Astrocyte (in vitro differentiated cells and primary cell): ENCODE data around the gene FEM1B. TPM values are rescaled to one million over a fixed set of nuclear protein-coding genes. Genes with fewer than 3 reads are reported as not detected.

Experiments
- DNase-seq: peaks from one replicate; pipeline ENCODE4 v3.0.0-alpha.2; 2010; ENCODE audit warnings: low read depth
- FAIRE-seq: peaks from 2 replicates; lab custom pipeline; 2011; peaks lifted over from hg19 to GRCh38; lab: Jason Lieb, UNC
- H2AFZ ChIP-seq: 2 replicates; pipeline ENCODE4 v1.6.0; 2012; ENCODE audit warnings: low read depth, low read length, inconsistent platforms
- H3K27ac ChIP-seq: 2 replicates; pipeline ENCODE4 v1.5.1; 2011; ENCODE audit warnings: low read depth, low read length, inconsistent platforms
- H3K27me3 ChIP-seq: 2 replicates; pipeline ENCODE4 v1.6.0; 2011; ENCODE audit warnings: low read length, inconsistent platforms; ENCODE audit not compliant: insufficient read depth
- H3K36me3 ChIP-seq: 2 replicates; pipeline ENCODE4 v1.5.1; 2011; ENCODE audit warnings: low read length, inconsistent platforms; ENCODE audit not compliant: insufficient read depth
- H3K4me1 ChIP-seq: 2 replicates; pipeline ENCODE4 v1.5.1; 2011; ENCODE audit warnings: low read length, inconsistent platforms; ENCODE audit not compliant: insufficient read depth
- H3K4me2 ChIP-seq: 2 replicates; pipeline ENCODE4 v1.6.0; 2012; ENCODE audit warnings: low read length, inconsistent platforms
- H3K4me3 ChIP-seq: 2 replicates; pipeline ENCODE4 v1.5.1; 2011; ENCODE audit warnings: low read depth, mild to moderate bottlenecking, low read length, inconsistent platforms; ENCODE audit not compliant: insufficient read depth
- H3K79me2 ChIP-seq: 2 replicates; pipeline ENCODE4 v1.6.0; 2012; ENCODE audit warnings: mild to moderate bottlenecking, low read length, inconsistent platforms; ENCODE audit not compliant: insufficient read depth
- H3K9ac ChIP-seq: 2 replicates; pipeline ENCODE4 v1.6.0; 2012; ENCODE audit warnings: mild to moderate bottlenecking, low read length, inconsistent platforms
- H3K9me3 ChIP-seq: 2 replicates; pipeline ENCODE4 v1.5.1; 2012; ENCODE audit warnings: low read depth, mild to moderate bottlenecking, low read length, inconsistent platforms; ENCODE audit not compliant: insufficient read depth
- H4K20me1 ChIP-seq: 2 replicates; pipeline ENCODE4 v1.6.0; 2012; ENCODE audit warnings: low read length, inconsistent platforms; ENCODE audit not compliant: insufficient read depth
- H3K27ac Mint-ChIP-seq: one replicate; pipeline ENCODE4 v1.8.0; 2021; ENCODE audit warnings: mild to moderate bottlenecking, mixed read lengths; ENCODE audit not compliant: unreplicated experiment
- H3K27me3 Mint-ChIP-seq: one replicate; pipeline ENCODE4 v1.8.0; 2021; ENCODE audit warnings: low read depth, mixed read lengths; ENCODE audit not compliant: unreplicated experiment
- H3K36me3 Mint-ChIP-seq: one replicate; pipeline ENCODE4 v1.8.0; 2021; ENCODE audit warnings: low read depth, mixed read lengths; ENCODE audit not compliant: unreplicated experiment
- H3K4me1 Mint-ChIP-seq: one replicate; pipeline ENCODE4 v1.8.0; 2021; ENCODE audit warnings: low read depth, mixed read lengths; ENCODE audit not compliant: unreplicated experiment
- H3K4me3 Mint-ChIP-seq: one replicate; pipeline ENCODE4 v1.8.0; 2021; ENCODE audit warnings: mild to moderate bottlenecking, moderate library complexity, mixed read lengths; ENCODE audit not compliant: unreplicated experiment
- H3K9me3 Mint-ChIP-seq: one replicate; pipeline ENCODE4 v1.8.0; 2021; ENCODE audit warnings: mild to moderate bottlenecking, mixed read lengths; ENCODE audit not compliant: unreplicated experiment
- CTCF ChIP-seq: IDR thresholded peaks from 2 replicates; pipeline ENCODE4 v1.5.1; 2011; ENCODE audit warnings: low read depth, mild to moderate bottlenecking, inconsistent platforms, low read length, moderate library complexity; ENCODE audit not compliant: insufficient read depth
- EZH2 ChIP-seq: IDR thresholded peaks from 2 replicates; pipeline ENCODE4 v1.6.1; 2012; ENCODE audit warnings: mild to moderate bottlenecking, low read length, inconsistent platforms; ENCODE audit not compliant: insufficient read depth
- total RNA-seq: library from RNA; stranded (reverse); gene quantifications from 2 replicates; pipeline ENCODE4 v1.2.1, GENCODE V29; 2021

Gene FEM1B
- total RNA-seq, 1 donor from 2014 or later = 38.6 TPM

GRCh38 chr15:68336516-68336915, 59.0 kb downstream of the FEM1B start:
- Histone ChIP-seq H3K9me3 (no peaks in the 10 kb centered on the region), H3K9ac (no peak overlapping the region), H3K27me3 (no peaks in the 10 kb centered on the region), H3K36me3 (peaks cover 5% of the 10 kb centered on the region), H3K4me2 (no peak overlapping the region), H2AFZ (no peak overlapping the region), H3K79me2 (no peaks in the 10 kb centered on the region), H3K27ac (no peak overlapping the region), H3K4me3 (no peak overlapping the region), H4K20me1 (no peaks in the 10 kb centered on the region), H3K4me1 (peaks cover 35% of the 10 kb centered on the region)
- peaks cover 34% of the 10 kb centered on the region for H3K4me1 Mint-ChIP-seq
- H3K9me3 Mint-ChIP-seq = no peaks in the 10 kb centered on the region
- no peak for TF ChIP-seq CTCF
- TF ChIP-seq EZH2 = no peak
- H3K36me3 Mint-ChIP-seq = peaks cover 45% of the 10 kb centered on the region
- peak overlapping the region; percentile 62 for H3K27ac Mint-ChIP-seq
- no peak overlapping the region for H3K4me3 Mint-ChIP-seq
- DNase-seq = no peak
- no peak for FAIRE-seq
- H3K27me3 Mint-ChIP-seq = no peaks in the 10 kb centered on the region

- Mint-ChIP-seq H3K27me3 (no peaks in the 10 kb centered on the region), H3K27ac (no peak overlapping the region), H3K4me3 (no peak overlapping the region), H3K4me1 (peaks cover 41% of the 10 kb centered on the region), H3K9me3 (no peaks in the 10 kb centered on the region), H3K36me3 (peaks cover 47% of the 10 kb centered on the region)
- Histone ChIP-seq H3K4me3 (no peak overlapping the region), H3K27me3 (no peaks in the 10 kb centered on the region), H3K27ac (no peak overlapping the region), H3K36me3 (peaks cover 3% of the 10 kb centered on the region), H3K79me2 (no peaks in the 10 kb centered on the region), H4K20me1 (no peaks in the 10 kb centered on the region), H2AFZ (no peak overlapping the region), H3K4me1 (peaks cover 38% of the 10 kb centered on the region), H3K9ac (no peak overlapping the region), H3K4me2 (no peak overlapping the region), H3K9me3 (no peaks in the 10 kb centered on the region)
- TF ChIP-seq EZH2 (no peak), CTCF (no peak)
- FAIRE-seq = no peak
- no peak for DNase-seq
These were observed 60.3 kb downstream of the FEM1B start for GRCh38 chr15:68337826-68338225.

- Mint-ChIP-seq H3K9me3 (no peaks in the 10 kb centered on the region), H3K27ac (no peak overlapping the region), H3K4me3 (no peak overlapping the region), H3K4me1 (peaks cover 33% of the 10 kb centered on the region), H3K27me3 (no peaks in the 10 kb centered on the region), H3K36me3 (peaks cover 55% of the 10 kb centered on the region)
- Histone ChIP-seq H3K27me3 (no peaks in the 10 kb centered on the region), H3K4me2 (no peak overlapping the region), H3K9me3 (no peaks in the 10 kb centered on the region), H3K36me3 (peaks cover 10% of the 10 kb centered on the region), H2AFZ (no peak overlapping the region), H3K27ac (no peak overlapping the region), H3K79me2 (no peaks in the 10 kb centered on the region), H3K9ac (no peak overlapping the region), H3K4me1 (peaks cover 25% of the 10 kb centered on the region), H4K20me1 (no peaks in the 10 kb centered on the region), H3K4me3 (no peak overlapping the region)
- DNase-seq = no peak
- TF ChIP-seq CTCF (no peak), EZH2 (no peak)
- no peak for FAIRE-seq
These were observed 61.9 kb downstream of the FEM1B start for GRCh38 chr15:68339481-68339880.
